ENCODE data around the gene TSPAN11.

The TSPAN11 gene

GRCh38 chr12:30970559-30971197 is 44.1 kb downstream of the TSPAN11 start:
- Histone ChIP-seq H3K9me3 (no peaks in the 10 kb centered on the region), H3K4me1 (no peaks in the 10 kb centered on the region), H3K36me3 (replicated peaks) (no peaks in the 10 kb centered on the region), H3K27me3 (ENCODE audit: low read depth) (peaks cover 14% of the 10 kb centered on the region; the same call in 1 of the 2 replicates), H3K4me3 (no peak overlapping the region)
- DNase-seq (ENCODE audit: low spot score in 2 of 2) = no peak
- in situ Hi-C loops (cut with MboI; ENCODE audit: low sequenced_read_pairs) = no loop called here

DNA sequence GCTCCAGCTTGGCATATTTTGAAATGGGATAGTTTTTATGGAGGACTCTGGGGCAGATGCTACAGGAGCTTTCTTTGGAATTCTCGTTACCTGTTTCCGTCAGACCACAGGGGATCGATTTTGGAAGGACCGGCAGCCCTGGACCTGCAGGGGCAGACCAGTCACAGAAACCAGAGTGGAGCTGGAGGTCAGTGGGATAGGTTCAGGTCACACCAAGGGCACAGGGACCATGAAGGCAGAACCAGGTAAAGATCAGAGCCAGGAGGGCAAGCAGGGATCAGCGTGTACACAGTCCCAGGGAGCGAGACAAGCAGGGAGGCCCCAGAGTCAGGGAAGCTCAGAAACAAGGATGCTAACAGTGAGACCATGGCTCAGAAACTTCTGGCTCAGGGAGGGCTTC is 45.5 kb downstream of the TSPAN11 start:
- no peaks in the 10 kb centered on the region for H3K4me1 ChIP-seq
- in situ Hi-C loops (cut with MboI; ENCODE audit: low sequenced_read_pairs) = no loop called here
- peaks cover 14% of the 10 kb centered on the region for H3K27me3 ChIP-seq (ENCODE audit: low read depth)

GRCh38 chr12:30973175-30973574 is 46.6 kb downstream of the TSPAN11 start:
- Histone ChIP-seq H3K27me3 (ENCODE audit: low read depth) (peaks cover 14% of the 10 kb centered on the region), H3K36me3 (replicated peaks) (no peaks in the 10 kb centered on the region), H3K9me3 (no peaks in the 10 kb centered on the region), H3K4me3 (no peak overlapping the region), H3K4me1 (no peaks in the 10 kb centered on the region)
- in situ Hi-C loops (cut with MboI; ENCODE audit: low sequenced_read_pairs) = no loop called here
- no peak for DNase-seq (ENCODE audit: low spot score in 2 of 2)

More for the DNA sequence above, 45.5 kb downstream of the TSPAN11 start:
- DNase-seq (ENCODE audit: low spot score in 2 of 2) = no peak
- H3K36me3 ChIP-seq (replicated peaks) = no peaks in the 10 kb centered on the region
- no peaks in the 10 kb centered on the region for H3K9me3 ChIP-seq
- no peak overlapping the region for H3K4me3 ChIP-seq

GRCh38 chr12:30973830-30974229 is 47.3 kb downstream of the TSPAN11 start:
- no peak overlapping the region for H3K4me3 ChIP-seq
- H3K9me3 ChIP-seq = no peaks in the 10 kb centered on the region
- H3K36me3 ChIP-seq (replicated peaks) = no peaks in the 10 kb centered on the region
- DNase-seq (ENCODE audit: low spot score in 2 of 2) = no peak
- no peaks in the 10 kb centered on the region for H3K4me1 ChIP-seq
- H3K27me3 ChIP-seq (ENCODE audit: low read depth) = peaks cover 14% of the 10 kb centered on the region
- in situ Hi-C loops (cut with MboI; ENCODE audit: low sequenced_read_pairs) = no loop called here

DNA sequence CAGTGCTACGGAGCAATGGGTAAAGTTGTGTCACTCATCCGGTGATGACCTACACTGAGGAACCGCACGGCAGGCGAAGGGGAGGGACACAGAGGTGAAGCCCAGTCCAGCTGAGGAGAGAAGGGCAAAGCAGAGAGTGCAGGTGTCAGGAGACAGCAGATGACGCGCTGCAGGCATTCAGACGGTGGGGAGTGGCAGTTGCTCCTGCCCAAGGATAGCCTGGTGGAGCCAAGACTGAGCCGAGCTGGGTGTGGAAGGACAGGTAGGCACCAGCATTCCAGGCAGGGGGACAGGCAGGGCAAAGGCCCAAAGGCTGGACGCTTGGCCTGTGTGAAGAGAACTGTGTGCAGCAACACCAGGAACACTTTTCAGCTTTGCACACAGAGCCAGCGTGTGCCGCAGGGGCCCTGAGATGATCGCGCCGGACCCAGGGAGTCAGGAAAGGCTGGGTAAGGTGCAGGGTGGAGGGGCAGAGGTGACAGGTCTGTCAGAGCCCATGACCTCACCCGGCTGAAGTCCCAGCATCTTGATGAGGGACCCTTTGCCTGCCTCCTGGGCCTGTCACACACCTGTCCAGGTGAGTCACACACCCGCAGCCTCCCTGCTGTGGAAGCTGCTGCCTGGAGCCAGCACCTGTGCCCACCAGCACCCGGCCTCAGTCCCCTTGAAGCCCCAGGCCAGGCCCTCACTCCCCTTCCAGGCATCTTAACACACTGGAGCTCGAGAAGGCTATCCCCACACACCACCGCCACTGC is 48.4 kb downstream of the TSPAN11 start:
- no peak for DNase-seq (ENCODE audit: low spot score in 2 of 2)
- in situ Hi-C loops (cut with MboI; ENCODE audit: low sequenced_read_pairs) = no loop called here
- peaks cover 14% of the 10 kb centered on the region for H3K27me3 ChIP-seq (ENCODE audit: low read depth)
- H3K4me3 ChIP-seq = no peak overlapping the region
- no peaks in the 10 kb centered on the region for H3K36me3 ChIP-seq (replicated peaks)
- H3K4me1 ChIP-seq = no peaks in the 10 kb centered on the region
- no peaks in the 10 kb centered on the region for H3K9me3 ChIP-seq

- no peak for DNase-seq (ENCODE audit: low spot score in 2 of 2)
- Histone ChIP-seq H3K9me3 (no peaks in the 10 kb centered on the region), H3K36me3 (replicated peaks) (no peaks in the 10 kb centered on the region), H3K4me1 (no peaks in the 10 kb centered on the region), H3K4me3 (no peak overlapping the region), H3K27me3 (ENCODE audit: low read depth) (peaks cover 14% of the 10 kb centered on the region)
- in situ Hi-C loops (cut with MboI; ENCODE audit: low sequenced_read_pairs) = no loop called here
These were observed 49.0 kb downstream of the TSPAN11 start for GRCh38 chr12:30975581-30975980.

DNA sequence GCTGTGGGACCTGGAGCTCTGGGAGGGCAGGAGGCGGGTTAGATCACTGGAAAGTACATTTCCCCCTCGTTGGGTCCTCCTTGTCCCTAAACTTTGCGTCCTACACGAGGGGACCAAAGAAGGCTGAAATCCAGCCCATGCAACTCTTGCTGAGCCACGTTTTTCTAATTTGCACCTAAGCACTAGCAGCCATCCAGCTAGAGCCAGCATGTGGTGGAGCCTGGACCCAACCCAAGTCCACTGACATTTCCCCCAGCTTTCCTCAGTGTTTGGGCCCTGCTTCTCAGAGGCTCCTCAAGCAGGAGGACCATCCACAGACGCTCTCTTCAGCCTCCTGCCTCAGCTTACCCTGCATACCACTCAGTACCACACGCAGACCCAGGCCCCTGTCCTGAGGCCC is 49.7 kb downstream of the TSPAN11 start:
- no peak for DNase-seq (ENCODE audit: low spot score in 2 of 2)
- H3K9me3 ChIP-seq = no peaks in the 10 kb centered on the region
- H3K4me3 ChIP-seq = no peak overlapping the region
- in situ Hi-C loops (cut with MboI; ENCODE audit: low sequenced_read_pairs) = no loop called here
- H3K27me3 ChIP-seq (ENCODE audit: low read depth) = peaks cover 9% of the 10 kb centered on the region
- no peaks in the 10 kb centered on the region for H3K4me1 ChIP-seq
- no peaks in the 10 kb centered on the region for H3K36me3 ChIP-seq (replicated peaks)

DNA sequence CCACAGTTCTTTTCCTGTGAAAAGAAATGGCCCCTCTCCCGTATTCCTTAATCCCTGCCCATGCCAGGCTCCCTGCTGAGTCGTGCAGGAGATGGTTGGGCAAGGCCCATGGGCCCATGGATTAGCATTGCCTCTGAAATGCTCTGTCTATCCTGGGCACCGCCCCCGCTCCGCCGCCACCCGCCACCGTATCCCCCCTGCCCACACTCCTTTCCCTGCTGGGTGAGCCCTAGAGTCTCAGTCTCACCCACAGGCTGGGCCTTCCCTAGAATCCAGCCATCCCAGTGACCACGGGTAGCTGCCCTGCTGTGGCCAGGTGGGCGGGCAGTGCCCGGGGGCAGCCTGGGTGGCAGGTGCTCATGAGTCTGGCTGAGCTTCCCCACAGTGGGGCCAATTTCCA is 50.6 kb downstream of the TSPAN11 start:
- Histone ChIP-seq H3K4me1 (no peaks in the 10 kb centered on the region), H3K9me3 (no peaks in the 10 kb centered on the region), H3K36me3 (replicated peaks) (no peaks in the 10 kb centered on the region), H3K4me3 (no peak overlapping the region), H3K27me3 (ENCODE audit: low read depth) (peaks cover 7% of the 10 kb centered on the region)
- in situ Hi-C loops (cut with MboI; ENCODE audit: low sequenced_read_pairs) = no loop called here
- no peak for DNase-seq (ENCODE audit: low spot score in 2 of 2)

DNA sequence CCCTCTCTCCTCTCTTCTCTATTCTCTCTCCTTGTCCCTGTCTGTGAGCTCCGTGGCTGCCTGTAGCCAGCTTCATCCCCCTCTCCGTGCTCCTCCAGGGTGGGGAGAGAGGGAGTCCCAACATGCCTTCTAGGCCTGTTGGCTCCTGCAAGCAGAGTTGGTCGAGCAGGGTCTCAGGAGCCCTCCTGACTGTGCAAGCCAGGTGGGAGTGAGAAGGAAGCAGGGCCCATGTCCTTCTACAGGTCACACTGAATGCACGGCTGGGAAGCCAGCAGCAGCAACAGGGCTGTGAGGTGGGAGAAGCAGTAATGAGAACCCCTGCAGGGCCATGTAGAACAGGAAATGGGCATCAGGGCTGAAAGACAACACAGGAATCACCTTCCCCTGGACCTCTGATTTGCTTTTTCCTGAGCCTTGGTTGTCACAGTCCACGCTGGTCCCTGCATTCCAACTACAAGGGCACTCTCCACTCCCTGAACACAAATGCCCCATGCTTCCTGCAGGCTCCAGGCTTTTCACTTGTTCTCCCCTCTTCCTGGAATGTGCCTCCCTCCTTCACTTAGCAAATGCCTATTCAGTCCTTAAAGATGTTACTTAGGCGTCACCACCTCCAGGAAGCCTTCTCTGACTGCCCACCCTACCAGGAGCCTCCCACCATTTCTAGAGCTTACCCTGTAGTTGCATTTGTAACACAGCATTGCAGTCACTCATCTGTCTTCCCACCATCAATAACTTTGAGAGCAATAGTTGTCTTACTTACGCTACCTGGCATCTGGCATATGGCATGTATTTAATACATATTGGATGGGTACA is 51.2 kb downstream of the TSPAN11 start:
- no peaks in the 10 kb centered on the region for H3K4me1 ChIP-seq
- no peak overlapping the region for H3K4me3 ChIP-seq
- no peaks in the 10 kb centered on the region for H3K9me3 ChIP-seq
- no peak for DNase-seq (ENCODE audit: low spot score in 2 of 2)
- H3K27me3 ChIP-seq (ENCODE audit: low read depth) = peaks cover 4% of the 10 kb centered on the region
- H3K36me3 ChIP-seq (replicated peaks) = no peaks in the 10 kb centered on the region
- in situ Hi-C loops (cut with MboI; ENCODE audit: low sequenced_read_pairs) = no loop called here

- Histone ChIP-seq H3K4me3 (no peak overlapping the region), H3K27me3 (ENCODE audit: low read depth) (peaks cover 4% of the 10 kb centered on the region), H3K36me3 (replicated peaks) (no peaks in the 10 kb centered on the region), H3K4me1 (no peaks in the 10 kb centered on the region), H3K9me3 (no peaks in the 10 kb centered on the region)
- no peak for DNase-seq (ENCODE audit: low spot score in 2 of 2)
- in situ Hi-C loops (cut with MboI; ENCODE audit: low sequenced_read_pairs) = no loop called here
These were observed 52.1 kb downstream of the TSPAN11 start for GRCh38 chr12:30978639-30979038.

DNA sequence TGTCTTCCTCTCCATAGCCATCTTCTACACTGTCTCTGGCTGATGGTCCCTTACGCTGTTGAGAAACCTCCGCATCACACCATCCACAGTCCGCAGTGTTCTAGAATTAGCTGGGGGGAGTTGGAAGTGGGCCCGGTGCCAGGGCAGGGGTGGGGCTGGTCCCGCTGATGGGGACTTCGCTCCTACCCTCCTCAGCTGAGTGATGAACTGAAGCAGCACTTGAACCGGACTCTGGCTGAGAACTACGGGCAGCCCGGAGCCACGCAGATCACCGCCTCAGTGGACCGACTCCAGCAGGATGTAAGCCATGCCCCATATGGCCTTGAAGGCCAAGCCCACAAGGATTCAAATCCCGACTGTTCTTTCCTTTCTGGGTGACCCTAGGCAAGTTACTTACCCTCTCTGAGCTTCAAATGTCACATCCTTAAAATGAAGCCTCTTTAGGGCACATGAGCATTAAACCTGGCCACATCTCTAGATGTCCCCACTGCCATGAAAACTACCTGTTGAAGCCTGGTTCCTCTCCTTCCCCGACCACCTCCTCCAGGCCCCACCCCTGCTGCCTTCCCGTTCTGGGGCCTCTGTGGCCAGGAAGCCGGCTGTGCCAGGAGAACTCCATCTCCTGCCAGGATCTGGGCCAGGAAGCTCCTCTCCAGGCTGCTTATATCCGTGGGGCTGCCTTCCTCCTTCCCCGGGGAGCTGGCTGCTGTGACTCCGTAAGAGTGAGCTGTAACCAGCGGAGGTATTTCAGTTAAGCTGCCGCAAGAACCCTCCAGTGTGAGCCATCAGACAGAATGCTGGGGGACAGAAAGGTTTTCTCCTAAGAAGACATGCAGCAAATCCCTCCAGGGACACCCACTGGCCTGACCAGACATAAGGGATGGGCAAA is 53.1 kb downstream of the TSPAN11 start:
- in situ Hi-C loops (cut with MboI; ENCODE audit: low sequenced_read_pairs) = loop anchor here (10.0 kb wide), 1 partner anchor 125 kb away; no protein-coding TSS in a partner anchor

GRCh38 chr12:30980955-30981662 is 54.6 kb downstream of the TSPAN11 start:
- H3K4me1 ChIP-seq = no peaks in the 10 kb centered on the region
- H3K27me3 ChIP-seq (ENCODE audit: low read depth) = no peaks in the 10 kb centered on the region; the same call in 1 of the 2 replicates
- no peak overlapping the region for H3K4me3 ChIP-seq
- in situ Hi-C loops (cut with MboI; ENCODE audit: low sequenced_read_pairs) = loop anchor here (10.0 kb wide), 1 partner anchor 126 kb away; no protein-coding TSS in a partner anchor
- H3K9me3 ChIP-seq = no peaks in the 10 kb centered on the region
- no peak for DNase-seq (ENCODE audit: low spot score in 2 of 2)
- H3K36me3 ChIP-seq (replicated peaks) = no peaks in the 10 kb centered on the region

More for the DNA sequence above, 53.1 kb downstream of the TSPAN11 start:
- Histone ChIP-seq H3K9me3 (no peaks in the 10 kb centered on the region), H3K36me3 (replicated peaks) (no peaks in the 10 kb centered on the region), H3K4me3 (no peak overlapping the region), H3K27me3 (ENCODE audit: low read depth) (no peaks in the 10 kb centered on the region; the same call in none of the 2 replicates), H3K4me1 (no peaks in the 10 kb centered on the region)
- no peak for DNase-seq (ENCODE audit: low spot score in 2 of 2)

Measured in HAP-1 (cell line).